Measurements from ENCODE around the gene CLGN. TPM values are rescaled to one million over a fixed set of nuclear protein-coding genes. Genes with fewer than 3 reads are reported as not detected.

Gene CLGN
- total and polyA plus RNA-seq, 2 of the 13 experiments (the other 11 are each of a cell fraction or from before 2014, with no cell fraction given) = 7.2 to 17.0 TPM

DNA sequence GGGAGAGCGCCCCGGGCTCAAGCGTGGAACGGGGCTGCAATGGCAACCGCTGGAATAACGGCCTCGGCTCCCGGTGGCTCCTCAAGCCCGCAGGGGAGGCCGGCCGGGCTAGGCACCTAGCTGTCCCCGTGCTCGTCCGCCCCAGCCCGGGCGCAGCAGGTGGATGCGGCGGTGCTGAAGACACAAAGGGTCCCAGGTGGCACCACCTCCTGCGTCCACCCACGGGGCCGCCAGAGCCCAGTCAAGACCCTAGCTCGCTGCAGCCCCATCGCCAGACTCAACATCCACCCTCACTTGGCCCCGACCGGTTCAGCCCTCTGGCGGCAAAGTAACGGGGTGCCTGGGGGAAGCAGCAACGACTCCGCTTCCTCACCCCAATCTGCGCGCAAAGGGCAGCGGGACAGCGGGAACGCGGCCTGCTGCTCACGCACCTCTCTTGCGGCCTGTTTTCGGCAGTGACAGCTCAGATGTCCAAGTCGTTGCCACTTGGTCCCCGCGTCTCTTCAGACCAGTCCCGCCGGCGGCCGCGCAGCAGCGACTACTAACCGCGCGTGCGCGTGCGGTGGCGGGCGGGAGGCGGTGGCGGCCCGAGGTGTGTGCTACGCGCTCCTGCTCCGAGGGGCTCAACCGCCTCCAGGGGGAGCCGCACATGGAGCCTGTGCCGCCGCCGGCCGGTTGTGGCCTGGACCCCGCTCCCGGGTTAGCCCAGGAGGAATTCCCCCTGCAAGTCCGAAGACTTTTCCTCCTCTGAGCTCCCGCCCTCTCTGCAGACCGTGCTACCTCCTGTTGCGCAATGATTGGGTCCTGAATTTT lies at the start of gene CLGN (continued):
- TF ChIP-seq, protein P1, sequence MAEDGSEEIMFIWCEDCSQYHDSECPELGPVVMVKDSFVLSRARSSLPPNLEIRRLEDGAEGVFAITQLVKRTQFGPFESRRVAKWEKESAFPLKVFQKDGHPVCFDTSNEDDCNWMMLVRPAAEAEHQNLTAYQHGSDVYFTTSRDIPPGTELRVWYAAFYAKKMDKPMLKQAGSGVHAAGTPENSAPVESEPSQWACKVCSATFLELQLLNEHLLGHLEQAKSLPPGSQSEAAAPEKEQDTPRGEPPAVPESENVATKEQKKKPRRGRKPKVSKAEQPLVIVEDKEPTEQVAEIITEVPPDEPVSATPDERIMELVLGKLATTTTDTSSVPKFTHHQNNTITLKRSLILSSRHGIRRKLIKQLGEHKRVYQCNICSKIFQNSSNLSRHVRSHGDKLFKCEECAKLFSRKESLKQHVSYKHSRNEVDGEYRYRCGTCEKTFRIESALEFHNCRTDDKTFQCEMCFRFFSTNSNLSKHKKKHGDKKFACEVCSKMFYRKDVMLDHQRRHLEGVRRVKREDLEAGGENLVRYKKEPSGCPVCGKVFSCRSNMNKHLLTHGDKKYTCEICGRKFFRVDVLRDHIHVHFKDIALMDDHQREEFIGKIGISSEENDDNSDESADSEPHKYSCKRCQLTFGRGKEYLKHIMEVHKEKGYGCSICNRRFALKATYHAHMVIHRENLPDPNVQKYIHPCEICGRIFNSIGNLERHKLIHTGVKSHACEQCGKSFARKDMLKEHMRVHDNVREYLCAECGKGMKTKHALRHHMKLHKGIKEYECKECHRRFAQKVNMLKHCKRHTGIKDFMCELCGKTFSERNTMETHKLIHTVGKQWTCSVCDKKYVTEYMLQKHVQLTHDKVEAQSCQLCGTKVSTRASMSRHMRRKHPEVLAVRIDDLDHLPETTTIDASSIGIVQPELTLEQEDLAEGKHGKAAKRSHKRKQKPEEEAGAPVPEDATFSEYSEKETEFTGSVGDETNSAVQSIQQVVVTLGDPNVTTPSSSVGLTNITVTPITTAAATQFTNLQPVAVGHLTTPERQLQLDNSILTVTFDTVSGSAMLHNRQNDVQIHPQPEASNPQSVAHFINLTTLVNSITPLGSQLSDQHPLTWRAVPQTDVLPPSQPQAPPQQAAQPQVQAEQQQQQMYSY (CRISPR knock-in tag; IDR thresholded peaks at IDR 0.05) = no peak; the same call in 1 of the 2 replicates
- TF ChIP-seq AKAP8 (CRISPR knock-in tag; IDR thresholded peaks at IDR 0.05) = peak; percentile 71; the same call in 1 of the 2 replicates
- no peak for TF ChIP-seq PAF1 (CRISPR knock-in tag; IDR thresholded peaks at IDR 0.05)
- TF ChIP-seq, protein P2, sequence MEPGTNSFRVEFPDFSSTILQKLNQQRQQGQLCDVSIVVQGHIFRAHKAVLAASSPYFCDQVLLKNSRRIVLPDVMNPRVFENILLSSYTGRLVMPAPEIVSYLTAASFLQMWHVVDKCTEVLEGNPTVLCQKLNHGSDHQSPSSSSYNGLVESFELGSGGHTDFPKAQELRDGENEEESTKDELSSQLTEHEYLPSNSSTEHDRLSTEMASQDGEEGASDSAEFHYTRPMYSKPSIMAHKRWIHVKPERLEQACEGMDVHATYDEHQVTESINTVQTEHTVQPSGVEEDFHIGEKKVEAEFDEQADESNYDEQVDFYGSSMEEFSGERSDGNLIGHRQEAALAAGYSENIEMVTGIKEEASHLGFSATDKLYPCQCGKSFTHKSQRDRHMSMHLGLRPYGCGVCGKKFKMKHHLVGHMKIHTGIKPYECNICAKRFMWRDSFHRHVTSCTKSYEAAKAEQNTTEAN (CRISPR knock-in tag; conservative IDR thresholded peaks at IDR 0.05) = peak; percentile 78
- TF ChIP-seq ZNF598 (CRISPR knock-in tag; IDR thresholded peaks at IDR 0.05; ENCODE audit: borderline replicate concordance) = peak; percentile 23; the same call in 1 of the 2 replicates
- TF ChIP-seq, protein P3, sequence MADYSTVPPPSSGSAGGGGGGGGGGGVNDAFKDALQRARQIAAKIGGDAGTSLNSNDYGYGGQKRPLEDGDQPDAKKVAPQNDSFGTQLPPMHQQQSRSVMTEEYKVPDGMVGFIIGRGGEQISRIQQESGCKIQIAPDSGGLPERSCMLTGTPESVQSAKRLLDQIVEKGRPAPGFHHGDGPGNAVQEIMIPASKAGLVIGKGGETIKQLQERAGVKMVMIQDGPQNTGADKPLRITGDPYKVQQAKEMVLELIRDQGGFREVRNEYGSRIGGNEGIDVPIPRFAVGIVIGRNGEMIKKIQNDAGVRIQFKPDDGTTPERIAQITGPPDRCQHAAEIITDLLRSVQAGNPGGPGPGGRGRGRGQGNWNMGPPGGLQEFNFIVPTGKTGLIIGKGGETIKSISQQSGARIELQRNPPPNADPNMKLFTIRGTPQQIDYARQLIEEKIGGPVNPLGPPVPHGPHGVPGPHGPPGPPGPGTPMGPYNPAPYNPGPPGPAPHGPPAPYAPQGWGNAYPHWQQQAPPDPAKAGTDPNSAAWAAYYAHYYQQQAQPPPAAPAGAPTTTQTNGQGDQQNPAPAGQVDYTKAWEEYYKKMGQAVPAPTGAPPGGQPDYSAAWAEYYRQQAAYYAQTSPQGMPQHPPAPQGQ (CRISPR knock-in tag; IDR thresholded peaks at IDR 0.05; ENCODE audit: borderline replicate concordance) = no peak
- TF ChIP-seq RFX3 (CRISPR knock-in tag; IDR thresholded peaks at IDR 0.05) = no peak
- TF ChIP-seq, protein P4, sequence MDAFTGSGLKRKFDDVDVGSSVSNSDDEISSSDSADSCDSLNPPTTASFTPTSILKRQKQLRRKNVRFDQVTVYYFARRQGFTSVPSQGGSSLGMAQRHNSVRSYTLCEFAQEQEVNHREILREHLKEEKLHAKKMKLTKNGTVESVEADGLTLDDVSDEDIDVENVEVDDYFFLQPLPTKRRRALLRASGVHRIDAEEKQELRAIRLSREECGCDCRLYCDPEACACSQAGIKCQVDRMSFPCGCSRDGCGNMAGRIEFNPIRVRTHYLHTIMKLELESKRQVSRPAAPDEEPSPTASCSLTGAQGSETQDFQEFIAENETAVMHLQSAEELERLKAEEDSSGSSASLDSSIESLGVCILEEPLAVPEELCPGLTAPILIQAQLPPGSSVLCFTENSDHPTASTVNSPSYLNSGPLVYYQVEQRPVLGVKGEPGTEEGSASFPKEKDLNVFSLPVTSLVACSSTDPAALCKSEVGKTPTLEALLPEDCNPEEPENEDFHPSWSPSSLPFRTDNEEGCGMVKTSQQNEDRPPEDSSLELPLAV (CRISPR knock-in tag; conservative IDR thresholded peaks at IDR 0.05; ENCODE audit: low read depth) = no peak
- TF ChIP-seq ZNF468 (CRISPR knock-in tag; IDR thresholded peaks at IDR 0.05) = no peak
- TF ChIP-seq KLF9 (CRISPR knock-in tag; IDR thresholded peaks at IDR 0.05; ENCODE audit: low read depth) = no peak; the same call in 1 of the 2 replicates
- TF ChIP-seq, protein P5, sequence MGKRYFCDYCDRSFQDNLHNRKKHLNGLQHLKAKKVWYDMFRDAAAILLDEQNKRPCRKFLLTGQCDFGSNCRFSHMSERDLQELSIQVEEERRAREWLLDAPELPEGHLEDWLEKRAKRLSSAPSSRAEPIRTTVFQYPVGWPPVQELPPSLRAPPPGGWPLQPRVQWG (CRISPR knock-in tag; IDR thresholded peaks at IDR 0.05; ENCODE audit: borderline replicate concordance, low read depth) = no peak
- no peak for TF ChIP-seq SYNCRIP (IDR thresholded peaks at IDR 0.05; ENCODE audit: insufficient read depth, low read depth, low read length)
- TF ChIP-seq ZNF572 (CRISPR knock-in tag; IDR thresholded peaks at IDR 0.05) = no peak
- TF ChIP-seq KAT8 (CRISPR knock-in tag; IDR thresholded peaks at IDR 0.05) = 0 out of 2 replicates have a peak, but pooled peaks have one; percentile 47
- no peak for TF ChIP-seq ZNF432 (CRISPR knock-in tag; IDR thresholded peaks at IDR 0.05; ENCODE audit: borderline replicate concordance)
- TF ChIP-seq, protein P6, sequence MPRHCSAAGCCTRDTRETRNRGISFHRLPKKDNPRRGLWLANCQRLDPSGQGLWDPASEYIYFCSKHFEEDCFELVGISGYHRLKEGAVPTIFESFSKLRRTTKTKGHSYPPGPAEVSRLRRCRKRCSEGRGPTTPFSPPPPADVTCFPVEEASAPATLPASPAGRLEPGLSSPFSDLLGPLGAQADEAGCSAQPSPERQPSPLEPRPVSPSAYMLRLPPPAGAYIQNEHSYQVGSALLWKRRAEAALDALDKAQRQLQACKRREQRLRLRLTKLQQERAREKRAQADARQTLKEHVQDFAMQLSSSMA (CRISPR knock-in tag; IDR thresholded peaks at IDR 0.05) = no peak
